ENCODE results near the gene KCNJ14. TPM values are rescaled to one million over a fixed set of nuclear protein-coding genes. Genes with fewer than 3 reads are reported as not detected.
A peak's percentile ranks its signal among the peaks of the same experiment; 100 is the strongest.

The KCNJ14 gene
- polyA plus RNA-seq, 1 of the 3 experiments (the other 2 are of a cell fraction), result 1.2 TPM

- Histone ChIP-seq H3K79me2 (ENCODE audit: insufficient read depth) (peaks cover 25% of the 10 kb centered on the region), H3K9me3 (no peaks in the 10 kb centered on the region), H3K27ac (ENCODE audit: low read depth in 2 of 2, low read length in 1 of 2) (peak overlapping the region in 1 of 2 experiments; percentile 24; a peak in 1 of 4 replicates), H3K9me2 (no peaks in the 10 kb centered on the region), H4K20me1 (ENCODE audit: insufficient read depth) (peaks cover 21% of the 10 kb centered on the region), H3K27me3 (ENCODE audit: insufficient read depth) (no peaks in the 10 kb centered on the region), H3K4me1 (ENCODE audit: control insufficient read depth in 1 of 2, insufficient read depth in 2 of 2, low read depth in 1 of 2, low read length in 1 of 2) (peaks cover 5 to 20% of the 10 kb centered on the region in 2 experiments; a peak in 2 of 4 replicates), H3K4me2 (no peak overlapping the region), H3K36me3 (replicated peaks in 1 of 2; ENCODE audit: control insufficient read depth in 1 of 2, insufficient read depth in 2 of 2, low read length in 1 of 2) (peaks cover 14 to 17% of the 10 kb centered on the region in 2 experiments), H3K4me3 (ENCODE audit: low read depth in 2 of 2, low read length in 1 of 2) (no peak overlapping the region), H3F3A (replicated peaks; ENCODE audit: insufficient read depth) (peaks cover 11% of the 10 kb centered on the region), H2AFZ (ENCODE audit: low read depth) (no peak overlapping the region), H3K9ac (no peak overlapping the region)
- peak; percentile 19 for DNase-seq
- CTCF ChIA-PET, result interaction anchor here (0.6 to 1.3 kb wide), 4 partner anchors 23 to 262 kb away, joined by 3 read pairs; no protein-coding TSS in a partner anchor
- 37% methylated on average over 8 of the region's 16 CpGs for WGBS (ENCODE audit: low lambda C conversion rate)
- POLR2A ChIA-PET, result interaction anchor here (0.6 kb wide), 1 partner anchor 1019 kb away, joined by 3 read pairs; no protein-coding TSS in a partner anchor
- TF ChIP-seq MEF2A (IDR thresholded peaks at IDR 0.05; ENCODE audit: borderline replicate concordance, low read depth) (no peak), TAF1 (IDR thresholded peaks at IDR 0.05; ENCODE audit: borderline replicate concordance, low read depth, low read length) (no peak), SIN3A (IDR thresholded peaks at IDR 0.05; ENCODE audit: borderline replicate concordance, low read depth, low read length) (no peak), FOXM1 (IDR thresholded peaks at IDR 0.05; ENCODE audit: low read depth) (no peak), RAD21 (IDR thresholded peaks at IDR 0.05; ENCODE audit: low read length) (no peak), SMC3 (IDR thresholded peaks at IDR 0.05; ENCODE audit: low read depth, low read length) (no peak)
- TF ChIP-seq, protein P1, sequence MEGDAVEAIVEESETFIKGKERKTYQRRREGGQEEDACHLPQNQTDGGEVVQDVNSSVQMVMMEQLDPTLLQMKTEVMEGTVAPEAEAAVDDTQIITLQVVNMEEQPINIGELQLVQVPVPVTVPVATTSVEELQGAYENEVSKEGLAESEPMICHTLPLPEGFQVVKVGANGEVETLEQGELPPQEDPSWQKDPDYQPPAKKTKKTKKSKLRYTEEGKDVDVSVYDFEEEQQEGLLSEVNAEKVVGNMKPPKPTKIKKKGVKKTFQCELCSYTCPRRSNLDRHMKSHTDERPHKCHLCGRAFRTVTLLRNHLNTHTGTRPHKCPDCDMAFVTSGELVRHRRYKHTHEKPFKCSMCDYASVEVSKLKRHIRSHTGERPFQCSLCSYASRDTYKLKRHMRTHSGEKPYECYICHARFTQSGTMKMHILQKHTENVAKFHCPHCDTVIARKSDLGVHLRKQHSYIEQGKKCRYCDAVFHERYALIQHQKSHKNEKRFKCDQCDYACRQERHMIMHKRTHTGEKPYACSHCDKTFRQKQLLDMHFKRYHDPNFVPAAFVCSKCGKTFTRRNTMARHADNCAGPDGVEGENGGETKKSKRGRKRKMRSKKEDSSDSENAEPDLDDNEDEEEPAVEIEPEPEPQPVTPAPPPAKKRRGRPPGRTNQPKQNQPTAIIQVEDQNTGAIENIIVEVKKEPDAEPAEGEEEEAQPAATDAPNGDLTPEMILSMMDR (IDR thresholded peaks at IDR 0.05), result no peak
These were observed 11.4 kb downstream of the KCNJ14 start for GRCh38 chr19:48466561-48467325.

DNA sequence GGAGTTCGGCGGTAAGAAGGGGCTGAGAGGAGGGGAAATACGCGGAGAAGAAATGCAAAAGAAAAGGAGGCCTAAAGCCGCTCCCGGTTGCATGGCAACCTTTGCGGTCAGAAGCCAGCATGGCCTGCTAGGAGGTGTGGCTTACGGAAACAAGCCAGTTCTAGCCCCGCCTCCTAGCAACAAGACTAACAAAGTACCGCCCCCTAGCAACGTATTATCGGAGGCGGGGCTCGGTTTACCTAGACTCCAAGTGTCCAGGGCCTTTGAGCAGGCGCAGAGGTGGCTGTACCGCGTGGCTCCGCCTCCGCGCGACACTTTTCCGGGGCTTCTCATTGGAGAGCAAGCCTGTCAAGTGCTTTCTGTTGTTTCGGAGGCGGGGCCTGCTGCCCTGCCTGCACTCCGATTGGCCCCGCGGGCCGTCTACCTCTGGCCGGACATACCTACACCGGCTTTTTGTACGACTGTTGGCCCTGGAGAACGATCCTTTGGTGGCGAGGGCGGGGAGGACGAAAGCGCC is 13.5 kb downstream of the KCNJ14 start:
- Histone ChIP-seq H3K9me2 (no peaks in the 10 kb centered on the region), H3K4me3 (ENCODE audit: low read depth in 2 of 2, low read length in 1 of 2) (peak overlapping the region; percentile 77 to 86), H3K9me3 (no peaks in the 10 kb centered on the region), H3F3A (replicated peaks; ENCODE audit: insufficient read depth) (peaks cover 11% of the 10 kb centered on the region), H3K36me3 (replicated peaks in 1 of 2; ENCODE audit: control insufficient read depth in 1 of 2, insufficient read depth in 2 of 2, low read length in 1 of 2) (peaks cover 30% of the 10 kb centered on the region in 2 experiments), H2AFZ (ENCODE audit: low read depth) (peak overlapping the region; percentile 78), H3K4me2 (peak overlapping the region; percentile 68), H3K27me3 (ENCODE audit: insufficient read depth) (no peaks in the 10 kb centered on the region), H3K9ac (peak overlapping the region; percentile 97), H3K79me2 (ENCODE audit: insufficient read depth) (peaks cover 38% of the 10 kb centered on the region), H3K4me1 (ENCODE audit: control insufficient read depth in 1 of 2, insufficient read depth in 2 of 2, low read depth in 1 of 2, low read length in 1 of 2) (peaks cover 5 to 20% of the 10 kb centered on the region in 2 experiments; a peak in 3 of 4 replicates), H3K27ac (ENCODE audit: low read depth in 2 of 2, low read length in 1 of 2) (peak overlapping the region; percentile 95 to 97), H4K20me1 (ENCODE audit: insufficient read depth) (peaks cover 39% of the 10 kb centered on the region)
- ChIA-PET CTCF (no interaction called here), POLR2A (no interaction called here)
- peak; percentile 95 for DNase-seq
- 1% methylated on average over 25 of the region's 36 CpGs for WGBS (ENCODE audit: low lambda C conversion rate)
- no peak for TF ChIP-seq SMC3 (IDR thresholded peaks at IDR 0.05; ENCODE audit: low read depth, low read length)
- TF ChIP-seq, protein P2, sequence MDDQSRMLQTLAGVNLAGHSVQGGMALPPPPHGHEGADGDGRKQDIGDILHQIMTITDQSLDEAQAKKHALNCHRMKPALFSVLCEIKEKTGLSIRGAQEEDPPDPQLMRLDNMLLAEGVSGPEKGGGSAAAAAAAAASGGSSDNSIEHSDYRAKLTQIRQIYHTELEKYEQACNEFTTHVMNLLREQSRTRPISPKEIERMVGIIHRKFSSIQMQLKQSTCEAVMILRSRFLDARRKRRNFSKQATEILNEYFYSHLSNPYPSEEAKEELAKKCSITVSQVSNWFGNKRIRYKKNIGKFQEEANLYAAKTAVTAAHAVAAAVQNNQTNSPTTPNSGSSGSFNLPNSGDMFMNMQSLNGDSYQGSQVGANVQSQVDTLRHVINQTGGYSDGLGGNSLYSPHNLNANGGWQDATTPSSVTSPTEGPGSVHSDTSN (IDR thresholded peaks at IDR 0.05), result peak; percentile 100
- TF ChIP-seq TEAD4 (IDR thresholded peaks at IDR 0.05; ENCODE audit: borderline replicate concordance, insufficient read depth), result no peak
- TF ChIP-seq JUND (IDR thresholded peaks at IDR 0.05), result no peak
- no peak for TF ChIP-seq RAD21 (IDR thresholded peaks at IDR 0.05; ENCODE audit: low read length)
- no peak for TF ChIP-seq RFX5 (IDR thresholded peaks at IDR 0.05; ENCODE audit: low read length)
- TF ChIP-seq, protein P1 (IDR thresholded peaks at IDR 0.05), result no peak
- TF ChIP-seq MAX (IDR thresholded peaks at IDR 0.05; ENCODE audit: low read depth), result 0 out of 2 replicates have a peak, but pooled peaks have one; percentile 5
- no peak for TF ChIP-seq FOSL2 (IDR thresholded peaks at IDR 0.05; ENCODE audit: borderline replicate concordance, low read depth)
- TF ChIP-seq MXI1 (IDR thresholded peaks at IDR 0.05; ENCODE audit: low read depth, low read length), result peak; percentile 94
- no peak for TF ChIP-seq EZH2phosphoT487 (IDR thresholded peaks at IDR 0.05; ENCODE audit: borderline replicate concordance, low read depth)
- TF ChIP-seq TAF1 (IDR thresholded peaks at IDR 0.05; ENCODE audit: borderline replicate concordance, low read depth, low read length), result no peak
- TF ChIP-seq CHD2 (IDR thresholded peaks at IDR 0.05; ENCODE audit: low read length, partially characterized antibody), result peak; percentile 96
- no peak for TF ChIP-seq NFIC (IDR thresholded peaks at IDR 0.05; ENCODE audit: borderline replicate concordance)
- 0 out of 2 replicates have a peak, but pooled peaks have one; percentile 40 for TF ChIP-seq GABPA (IDR thresholded peaks at IDR 0.05; ENCODE audit: low read depth)
- peak; percentile 7; the same call in 1 of the 2 replicates for TF ChIP-seq SIN3A (IDR thresholded peaks at IDR 0.05; ENCODE audit: borderline replicate concordance, low read depth, low read length)

Measured in SK-N-SH (cell line).